GM12874 (cell line): ENCODE measurements around the gene RPLP2.

ENCODE experiments used
- TF ChIP-seq, protein P1 (sequence below): IDR thresholded peaks from 2 replicates; pipeline ENCODE4 v1.5.1; 2011; ENCODE audit warnings: low read depth, mild to moderate bottlenecking, control low read depth, low read length, moderate library complexity; ENCODE audit not compliant: insufficient read depth

RPLP2 gene

DNA sequence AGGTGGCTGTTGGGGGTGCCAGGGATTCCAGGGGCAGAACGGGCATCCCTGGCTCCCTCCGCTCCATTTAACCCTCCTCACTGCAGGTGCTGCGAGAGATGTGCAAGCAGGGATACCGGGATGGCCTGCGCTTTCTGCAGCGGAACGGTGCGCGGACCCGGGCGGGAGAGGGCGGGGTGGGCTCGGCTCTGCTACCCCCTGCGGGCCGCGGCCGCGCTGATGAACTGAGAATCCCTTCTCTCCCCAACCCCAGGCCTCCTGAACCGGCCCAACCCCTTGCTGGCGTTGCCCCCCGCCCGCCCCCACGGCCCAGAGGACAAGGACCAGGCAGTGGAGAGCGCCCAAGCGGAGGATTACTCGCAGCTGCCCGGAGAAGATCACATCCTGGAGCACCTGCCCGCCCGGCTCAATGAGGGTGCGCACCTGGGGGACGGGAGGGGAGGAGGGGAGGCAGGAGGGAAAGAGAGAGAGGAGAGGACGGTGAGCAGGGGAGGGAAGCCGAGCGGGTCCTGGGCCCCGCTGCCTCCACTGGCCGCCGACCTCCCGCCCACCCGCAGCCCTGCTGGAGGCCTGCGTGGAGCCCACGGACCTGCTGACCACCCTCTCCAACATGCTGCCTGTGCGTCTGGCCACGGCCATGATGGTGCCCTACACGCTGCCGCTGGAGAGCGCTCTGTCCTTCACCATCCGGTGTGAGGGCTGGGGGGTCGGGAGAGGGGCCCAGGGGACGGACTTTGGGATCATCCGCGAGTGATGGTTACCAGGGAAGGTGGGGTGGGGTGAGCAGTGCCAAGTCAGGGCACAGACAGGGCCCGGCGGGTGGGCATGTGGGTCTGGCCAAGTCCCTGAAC lies 13.9 kb downstream of the RPLP2 start:
- TF ChIP-seq, protein P1, sequence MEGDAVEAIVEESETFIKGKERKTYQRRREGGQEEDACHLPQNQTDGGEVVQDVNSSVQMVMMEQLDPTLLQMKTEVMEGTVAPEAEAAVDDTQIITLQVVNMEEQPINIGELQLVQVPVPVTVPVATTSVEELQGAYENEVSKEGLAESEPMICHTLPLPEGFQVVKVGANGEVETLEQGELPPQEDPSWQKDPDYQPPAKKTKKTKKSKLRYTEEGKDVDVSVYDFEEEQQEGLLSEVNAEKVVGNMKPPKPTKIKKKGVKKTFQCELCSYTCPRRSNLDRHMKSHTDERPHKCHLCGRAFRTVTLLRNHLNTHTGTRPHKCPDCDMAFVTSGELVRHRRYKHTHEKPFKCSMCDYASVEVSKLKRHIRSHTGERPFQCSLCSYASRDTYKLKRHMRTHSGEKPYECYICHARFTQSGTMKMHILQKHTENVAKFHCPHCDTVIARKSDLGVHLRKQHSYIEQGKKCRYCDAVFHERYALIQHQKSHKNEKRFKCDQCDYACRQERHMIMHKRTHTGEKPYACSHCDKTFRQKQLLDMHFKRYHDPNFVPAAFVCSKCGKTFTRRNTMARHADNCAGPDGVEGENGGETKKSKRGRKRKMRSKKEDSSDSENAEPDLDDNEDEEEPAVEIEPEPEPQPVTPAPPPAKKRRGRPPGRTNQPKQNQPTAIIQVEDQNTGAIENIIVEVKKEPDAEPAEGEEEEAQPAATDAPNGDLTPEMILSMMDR, result no peak

DNA sequence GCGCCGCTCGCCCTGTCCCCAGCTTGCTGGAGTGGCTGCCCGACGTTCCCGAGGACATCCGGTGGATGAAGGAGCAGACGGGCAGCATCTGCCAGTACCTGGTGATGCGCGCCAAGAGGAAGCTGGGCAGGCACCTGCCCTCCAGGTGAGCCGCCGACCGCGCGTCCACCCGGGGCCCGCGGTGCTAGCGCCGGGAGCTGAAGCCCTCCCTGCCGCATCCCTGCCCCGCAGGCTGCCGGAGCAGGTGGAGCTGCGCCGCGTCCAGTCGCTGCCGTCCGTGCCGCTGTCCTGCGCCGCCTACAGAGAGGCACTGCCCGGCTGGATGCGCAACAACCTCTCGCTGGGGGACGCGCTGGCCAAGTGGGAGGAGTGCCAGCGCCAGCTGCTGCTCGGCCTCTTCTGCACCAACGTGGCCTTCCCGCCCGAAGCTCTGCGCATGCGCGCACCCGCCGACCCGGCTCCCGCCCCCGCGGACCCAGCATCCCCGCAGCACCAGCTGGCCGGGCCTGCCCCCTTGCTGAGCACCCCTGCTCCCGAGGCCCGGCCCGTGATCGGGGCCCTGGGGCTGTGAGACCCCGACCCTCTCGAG lies 14.6 kb downstream of the RPLP2 start:
- TF ChIP-seq, protein P1, result no peak

DNA sequence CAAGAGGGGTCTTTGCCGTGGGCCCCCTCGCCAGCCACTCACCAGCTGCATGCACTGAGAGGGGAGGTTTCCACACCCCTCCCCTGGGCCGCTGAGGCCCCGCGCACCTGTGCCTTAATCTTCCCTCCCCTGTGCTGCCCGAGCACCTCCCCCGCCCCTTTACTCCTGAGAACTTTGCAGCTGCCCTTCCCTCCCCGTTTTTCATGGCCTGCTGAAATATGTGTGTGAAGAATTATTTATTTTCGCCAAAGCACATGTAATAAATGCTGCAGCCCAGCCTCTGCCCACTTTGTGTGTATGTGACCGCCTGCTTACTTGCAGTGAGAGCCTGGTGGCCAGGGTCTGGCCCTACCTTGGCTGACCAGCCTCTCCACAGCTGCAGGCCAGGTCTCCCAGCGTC lies 15.2 kb downstream of the RPLP2 start:
- TF ChIP-seq, protein P1, result no peak

DNA sequence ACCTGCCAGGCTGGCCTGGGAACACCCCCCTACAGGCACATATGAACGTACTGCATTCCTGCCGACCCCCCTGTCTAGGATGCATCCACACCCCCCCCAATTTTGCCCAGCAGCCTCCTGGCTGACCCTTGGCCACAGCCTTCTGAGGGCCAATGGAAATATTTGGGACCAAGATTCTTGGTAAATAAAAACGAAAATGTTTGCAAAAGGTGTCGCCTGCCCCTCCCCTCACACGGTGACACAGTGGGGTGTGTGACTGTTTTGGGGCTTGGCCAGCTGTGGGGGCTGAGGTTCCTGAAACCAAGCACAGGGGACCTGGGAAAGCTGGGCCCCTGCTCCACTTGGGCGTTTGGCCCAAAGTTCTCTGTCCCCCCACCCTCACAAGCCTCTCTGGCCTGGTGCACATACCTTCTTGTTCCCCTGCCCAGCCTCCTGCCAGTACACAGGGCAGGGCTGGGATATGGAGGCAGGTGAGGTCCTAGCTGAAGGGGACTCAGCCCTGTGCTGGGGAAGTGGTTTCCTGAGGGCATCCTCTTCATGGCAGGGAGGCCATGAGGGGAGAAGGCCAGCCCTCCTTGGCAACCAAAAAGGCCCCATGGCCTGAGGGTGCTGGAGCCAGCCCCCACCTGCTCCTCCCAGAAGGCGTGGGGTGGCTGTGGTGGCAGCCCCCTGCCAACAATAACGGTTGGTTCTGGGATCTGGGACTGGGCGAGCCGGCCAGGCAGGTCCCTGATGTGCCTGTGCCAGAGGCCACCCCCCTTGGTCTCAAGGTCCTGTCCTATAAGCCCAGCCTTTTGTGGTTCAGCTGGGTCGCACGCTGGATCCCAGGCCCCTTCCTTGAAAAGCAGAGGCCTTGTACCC lies 15.8 kb downstream of the RPLP2 start:
- TF ChIP-seq, protein P1, result no peak

DNA sequence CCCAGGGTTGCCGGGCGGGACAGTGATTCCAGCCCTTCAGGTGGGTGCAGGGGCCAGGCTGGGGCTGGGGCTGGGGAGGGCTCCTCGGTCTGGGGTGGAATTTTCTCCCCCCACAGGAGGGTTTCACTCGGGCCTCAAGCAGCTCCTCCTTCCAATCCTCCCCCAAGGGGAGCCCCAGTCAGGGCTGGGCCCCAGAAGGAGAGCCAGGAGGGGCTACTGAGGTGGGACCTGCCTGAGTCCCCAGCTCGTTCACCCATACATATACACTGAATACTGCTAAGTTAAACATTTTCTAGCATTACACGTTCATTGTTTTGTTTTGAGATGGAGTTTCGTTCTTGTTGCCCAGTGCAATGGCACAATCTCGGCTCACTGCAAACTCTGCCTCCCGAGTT lies 16.5 kb downstream of the RPLP2 start:
- TF ChIP-seq, protein P1, result no peak

DNA sequence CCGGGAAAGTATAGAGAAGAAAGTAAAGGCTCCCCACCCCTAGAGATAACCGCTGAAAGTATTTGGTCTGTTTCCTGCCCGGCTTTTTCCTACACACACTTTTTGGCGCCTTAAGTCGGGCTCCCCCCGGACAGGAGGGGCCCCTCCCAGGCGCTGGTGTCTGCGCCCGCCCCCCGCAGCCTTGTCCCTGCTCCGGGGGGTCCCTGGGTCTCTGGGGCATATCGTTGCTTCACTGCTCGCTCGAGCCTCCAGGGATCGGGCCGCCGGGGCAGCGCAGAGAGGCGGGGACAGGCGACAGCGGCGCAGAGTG lies 17.0 kb downstream of the RPLP2 start:
- TF ChIP-seq, protein P1, result no peak
